HEK293 (cell line): ENCODE measurements around the gene ICE2.

Experiments used
- CTCF ChIA-PET: fragments of 350-600 bp; formaldehyde crosslinking; extraction: SDS; loops from one replicate; lab custom pipeline; 2021; ENCODE audit warnings: antibody characterized with exemption; lab: Yijun Ruan, JAX
- POLR2A ChIA-PET: fragments of 300-600 bp; formaldehyde crosslinking; extraction: SDS; loops from one replicate; lab custom pipeline; 2020; ENCODE audit warnings: antibody characterized with exemption, inconsistent platforms; lab: Yijun Ruan, JAX
- H3K27ac ChIP-seq: fragments of 200-500 bp; sonication (Bioruptor generic); 2 replicates; pipeline ENCODE4 v1.5.1; 2014; ENCODE audit warnings: low read depth, low read length, control low read depth, inconsistent platforms; ENCODE audit errors: extremely low read depth
- H3K36me3 ChIP-seq, 2 experiments: fragments of 200-500 bp in 1 of 2; sonication (Bioruptor generic) in 1 of 2; 1 replicate in 1 of 2; 2 replicates in 1 of 2; pipeline ENCODE4 v1.5.1; 2014 to 2017; ENCODE audit warnings: inconsistent platforms in 2 of 2, low read length in 2 of 2; ENCODE audit not compliant: control insufficient read depth in 2 of 2, insufficient read depth in 1 of 2
- H3K4me1 ChIP-seq: fragments of 200-500 bp; sonication (Bioruptor generic); 2 replicates; pipeline ENCODE4 v1.5.1; 2014; ENCODE audit warnings: mild to moderate bottlenecking, low read length, inconsistent platforms; ENCODE audit not compliant: control insufficient read depth, insufficient read depth
- H3K4me3 ChIP-seq: 2 replicates; pipeline ENCODE4 v1.5.1; 2011; ENCODE audit warnings: low read depth, mild to moderate bottlenecking, control low read depth, low read length, moderate library complexity
- H3K9me3 ChIP-seq: fragments of 200-500 bp; sonication (Bioruptor generic); 2 replicates; pipeline ENCODE4 v1.5.1; 2014; ENCODE audit warnings: low read depth, low read length, inconsistent platforms; ENCODE audit not compliant: control insufficient read depth, insufficient read depth
- PRDM6 ChIP-seq: fragments of 450-650 bp; formaldehyde crosslinking; IDR thresholded peaks from 2 replicates; pipeline ENCODE4 v1.5.1; 2017; ENCODE audit warnings: missing biosample characterization, missing genetic modification characterization
- ZBTB20 ChIP-seq: fragments of 450-650 bp; formaldehyde crosslinking; IDR thresholded peaks from 2 replicates; pipeline ENCODE4 v1.5.1; 2016; ENCODE audit warnings: missing biosample characterization, missing genetic modification characterization
- ZFHX2 ChIP-seq: fragments of 450-650 bp; formaldehyde crosslinking; conservative IDR thresholded peaks from 2 replicates; pipeline ENCODE4 v1.5.1; 2016; ENCODE audit warnings: missing biosample characterization, missing genetic modification characterization
- ZNF335 ChIP-seq: fragments of 450-650 bp; formaldehyde crosslinking; conservative IDR thresholded peaks from 2 replicates; pipeline ENCODE4 v1.5.1; 2016; ENCODE audit warnings: missing biosample characterization, missing genetic modification characterization
- ZNF394 ChIP-seq: fragments of 450-650 bp; formaldehyde crosslinking; IDR thresholded peaks from 2 replicates; pipeline ENCODE4 v1.5.1; 2016; ENCODE audit warnings: missing biosample characterization, missing genetic modification characterization, mild to moderate bottlenecking, moderate library complexity, borderline replicate concordance
- ZNF654 ChIP-seq: fragments of 450-650 bp; formaldehyde crosslinking; IDR thresholded peaks from 2 replicates; pipeline ENCODE4 v1.5.1; 2016; ENCODE audit warnings: low read depth, missing biosample characterization, missing genetic modification characterization
- ZNF664 ChIP-seq: fragments of 450-650 bp; formaldehyde crosslinking; IDR thresholded peaks from 2 replicates; pipeline ENCODE4 v1.5.1; 2016; ENCODE audit warnings: missing biosample characterization, missing genetic modification characterization
- ZNF707 ChIP-seq: fragments of 450-650 bp; formaldehyde crosslinking; IDR thresholded peaks from 2 replicates; pipeline ENCODE4 v1.5.1; 2016; ENCODE audit warnings: missing biosample characterization, missing genetic modification characterization
- ZNF843 ChIP-seq: fragments of 450-650 bp; formaldehyde crosslinking; IDR thresholded peaks from 2 replicates; pipeline ENCODE4 v1.5.1; 2016; ENCODE audit warnings: missing biosample characterization, missing genetic modification characterization
- TF ChIP-seq, protein P1 (sequence below): fragments of 450-650 bp; formaldehyde crosslinking; IDR thresholded peaks from 2 replicates; pipeline ENCODE4 v1.5.1; 2016; ENCODE audit warnings: missing biosample characterization, missing genetic modification characterization

ICE2 gene

GRCh38 chr15:60448668-60449360, 30.1 kb downstream of the ICE2 start:
- peaks cover 8 to 54% of the 10 kb centered on the region in 2 experiments; a peak in 2 of 3 replicates for H3K36me3 ChIP-seq
- no peaks in the 10 kb centered on the region for H3K4me1 ChIP-seq
- H3K9me3 ChIP-seq = no peaks in the 10 kb centered on the region
- CTCF ChIA-PET = interaction anchor here (1.4 to 1.5 kb wide), 2 partner anchors 90 to 122 kb away, joined by 3 to 8 read pairs; no protein-coding TSS in a partner anchor
- TF ChIP-seq ZNF843 (tag by site-specific recombination) = no peak
- no peak for TF ChIP-seq ZNF707 (tag by site-specific recombination)
- TF ChIP-seq, all 188 proteins: peak for 0
- H3K27ac ChIP-seq = no peak overlapping the region
- no peak overlapping the region for H3K4me3 ChIP-seq
- POLR2A ChIA-PET = no interaction called here

DNA sequence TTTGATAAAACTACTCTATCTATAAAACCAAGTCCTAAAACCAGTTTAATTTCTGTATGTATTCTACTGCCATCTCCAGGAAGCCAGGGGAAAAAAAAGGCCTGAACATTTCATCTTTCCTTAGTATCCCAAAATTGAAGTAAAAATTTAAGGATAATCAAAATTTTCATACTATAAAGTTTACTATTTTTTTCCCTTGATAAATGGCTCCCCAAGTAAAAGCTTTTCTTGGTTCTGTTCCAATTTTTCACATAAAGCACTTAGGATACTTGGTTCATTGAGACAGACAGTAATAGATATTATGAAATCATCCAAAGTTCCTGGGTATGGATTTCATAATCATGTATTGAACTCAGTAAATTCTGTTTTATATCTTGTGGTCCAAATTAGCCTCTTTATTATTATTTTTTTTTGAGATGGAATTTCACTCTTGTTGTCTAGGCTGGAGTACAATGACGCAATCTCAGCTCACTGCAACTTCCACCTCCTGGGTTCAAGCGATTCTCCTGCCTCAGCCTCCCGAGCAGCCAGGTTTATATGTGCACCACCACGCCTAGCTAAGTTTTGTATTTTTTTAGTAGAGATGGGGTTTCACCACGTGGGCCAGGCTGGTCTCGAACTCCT, 34.5 kb downstream of the ICE2 start:
- Histone ChIP-seq H3K27ac (no peak overlapping the region), H3K4me3 (no peak overlapping the region), H3K4me1 (no peaks in the 10 kb centered on the region), H3K36me3 (peaks cover 4 to 42% of the 10 kb centered on the region in 2 experiments), H3K9me3 (no peaks in the 10 kb centered on the region)
- TF ChIP-seq, protein P1, sequence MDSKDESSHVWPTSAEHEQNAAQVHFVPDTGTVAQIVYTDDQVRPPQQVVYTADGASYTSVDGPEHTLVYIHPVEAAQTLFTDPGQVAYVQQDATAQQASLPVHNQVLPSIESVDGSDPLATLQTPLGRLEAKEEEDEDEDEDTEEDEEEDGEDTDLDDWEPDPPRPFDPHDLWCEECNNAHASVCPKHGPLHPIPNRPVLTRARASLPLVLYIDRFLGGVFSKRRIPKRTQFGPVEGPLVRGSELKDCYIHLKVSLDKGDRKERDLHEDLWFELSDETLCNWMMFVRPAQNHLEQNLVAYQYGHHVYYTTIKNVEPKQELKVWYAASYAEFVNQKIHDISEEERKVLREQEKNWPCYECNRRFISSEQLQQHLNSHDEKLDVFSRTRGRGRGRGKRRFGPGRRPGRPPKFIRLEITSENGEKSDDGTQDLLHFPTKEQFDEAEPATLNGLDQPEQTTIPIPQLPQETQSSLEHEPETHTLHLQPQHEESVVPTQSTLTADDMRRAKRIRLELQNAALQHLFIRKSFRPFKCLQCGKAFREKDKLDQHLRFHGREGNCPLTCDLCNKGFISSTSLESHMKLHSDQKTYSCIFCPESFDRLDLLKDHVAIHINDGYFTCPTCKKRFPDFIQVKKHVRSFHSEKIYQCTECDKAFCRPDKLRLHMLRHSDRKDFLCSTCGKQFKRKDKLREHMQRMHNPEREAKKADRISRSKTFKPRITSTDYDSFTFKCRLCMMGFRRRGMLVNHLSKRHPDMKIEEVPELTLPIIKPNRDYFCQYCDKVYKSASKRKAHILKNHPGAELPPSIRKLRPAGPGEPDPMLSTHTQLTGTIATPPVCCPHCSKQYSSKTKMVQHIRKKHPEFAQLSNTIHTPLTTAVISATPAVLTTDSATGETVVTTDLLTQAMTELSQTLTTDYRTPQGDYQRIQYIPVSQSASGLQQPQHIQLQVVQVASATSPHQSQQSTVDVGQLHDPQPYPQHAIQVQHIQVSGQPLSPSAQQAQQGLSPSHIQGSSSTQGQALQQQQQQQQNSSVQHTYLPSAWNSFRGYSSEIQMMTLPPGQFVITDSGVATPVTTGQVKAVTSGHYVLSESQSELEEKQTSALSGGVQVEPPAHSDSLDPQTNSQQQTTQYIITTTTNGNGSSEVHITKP (tag by site-specific recombination) = no peak
- TF ChIP-seq ZNF654 (tag by site-specific recombination) = peak; percentile 22
- ChIA-PET POLR2A (interaction anchor here (1.4 kb wide), 1 partner anchor 47 kb away, joined by 5 read pairs; the partner anchor contains the start of gene ANXA2), CTCF (interaction anchor here (0.6 to 2.6 kb wide), 10 partner anchors 11 to 714 kb away, joined by 3 to 17 read pairs (median 4); no protein-coding TSS in a partner anchor)

- ChIA-PET CTCF (interaction anchor here (0.9 to 1.0 kb wide), 3 partner anchors 83 to 116 kb away, joined by 3 to 4 read pairs (median 3); no protein-coding TSS in a partner anchor), POLR2A (no interaction called here)
- Histone ChIP-seq H3K4me3 (no peak overlapping the region), H3K9me3 (no peaks in the 10 kb centered on the region), H3K27ac (no peak overlapping the region), H3K4me1 (no peaks in the 10 kb centered on the region), H3K36me3 (peaks cover 1 to 34% of the 10 kb centered on the region in 2 experiments)
- TF ChIP-seq PRDM6 (tag by site-specific recombination) = 0 out of 2 replicates have a peak, but pooled peaks have one; percentile 17
- no peak for TF ChIP-seq ZNF394 (tag by site-specific recombination)
- no peak for TF ChIP-seq ZFHX2 (tag by site-specific recombination)
- TF ChIP-seq ZNF335 (tag by site-specific recombination) = no peak
These were observed 36.2 kb downstream of the ICE2 start for GRCh38 chr15:60442763-60443162.

DNA sequence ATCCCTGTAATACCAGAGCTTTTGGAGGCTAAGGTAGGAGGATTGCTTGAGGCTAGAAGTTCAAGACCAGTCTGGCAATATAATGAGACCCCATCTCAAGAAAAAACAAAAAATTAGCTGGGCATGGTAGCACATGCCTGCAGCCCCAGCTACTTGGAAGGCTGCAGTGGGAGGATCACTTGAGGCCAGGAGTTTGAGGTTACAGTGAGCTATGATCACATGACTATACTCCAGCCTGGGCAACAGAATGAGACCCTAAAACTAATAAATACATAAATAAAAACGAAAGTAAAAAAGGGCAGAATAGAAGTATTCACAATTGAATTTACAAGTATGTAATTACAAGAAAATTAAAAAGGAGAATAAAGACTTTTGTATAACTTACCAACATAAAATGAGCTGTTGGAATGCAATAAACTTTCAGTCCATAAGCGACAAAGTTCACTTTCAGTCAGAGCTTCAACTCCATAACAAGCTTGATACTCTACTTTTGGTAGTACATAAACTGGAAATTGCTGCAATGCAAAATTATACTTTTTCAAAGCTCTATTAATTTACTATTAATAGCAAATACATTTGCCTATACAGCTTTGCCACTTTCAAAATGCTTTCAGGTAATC, 36.8 kb downstream of the ICE2 start:
- H3K36me3 ChIP-seq = peaks cover 0 to 30% of the 10 kb centered on the region in 2 experiments; a peak in 2 of 3 replicates
- 0 out of 2 replicates have a peak, but pooled peaks have one; percentile 16 for TF ChIP-seq ZNF664
- no peak for TF ChIP-seq ZBTB20 (tag by site-specific recombination)
- CTCF ChIA-PET = interaction anchor here (0.6 to 1.0 kb wide), 4 partner anchors 83 to 1636 kb away, joined by 3 to 4 read pairs (median 4); no protein-coding TSS in a partner anchor
- POLR2A ChIA-PET = no interaction called here
- H3K4me3 ChIP-seq = no peak overlapping the region
- no peaks in the 10 kb centered on the region for H3K4me1 ChIP-seq
- no peaks in the 10 kb centered on the region for H3K9me3 ChIP-seq
- no peak overlapping the region for H3K27ac ChIP-seq
